MM.1S (cell line): ENCODE results near the gene RNASE2.

Experiments used
- DNase-seq: peaks from one replicate; pipeline ENCODE4 v3.0.0-alpha.2; 2015
- H2AFZ ChIP-seq: fragments of 300-600 bp; sonication (generic); 2 replicates; pipeline ENCODE4 v1.6.0; 2016; ENCODE audit warnings: antibody characterized with exemption, low read length
- H3F3A ChIP-seq: fragments of 300-600 bp; sonication (generic); 2 replicates; pipeline ENCODE4 v1.6.1; 2016; ENCODE audit warnings: mild to moderate bottlenecking, antibody characterized with exemption, low read length, moderate library complexity, mixed read lengths; ENCODE audit not compliant: insufficient read depth
- H3K27ac ChIP-seq: fragments of 300-600 bp; sonication (generic); 2 replicates; pipeline ENCODE4 v1.5.1; 2016; ENCODE audit warnings: mild to moderate bottlenecking, low read length
- H3K27me3 ChIP-seq: fragments of 300-600 bp; sonication (generic); replicated peaks from 2 replicates; pipeline ENCODE4 v1.6.0; 2016; ENCODE audit warnings: low read length; ENCODE audit not compliant: insufficient read depth
- H3K36me3 ChIP-seq: fragments of 300-600 bp; sonication (generic); replicated peaks from 2 replicates; pipeline ENCODE4 v1.6.1; 2016; ENCODE audit warnings: mild to moderate bottlenecking, low read length, mixed read lengths; ENCODE audit not compliant: insufficient read depth
- H3K4me1 ChIP-seq: fragments of 300-600 bp; sonication (generic); 2 replicates; pipeline ENCODE4 v1.6.1; 2016; ENCODE audit warnings: low read length, mixed read lengths
- H3K4me2 ChIP-seq: fragments of 300-600 bp; sonication (generic); 2 replicates; pipeline ENCODE4 v1.6.0; 2016; ENCODE audit warnings: low read depth, low read length
- H3K4me3 ChIP-seq: fragments of 300-600 bp; sonication (generic); 2 replicates; pipeline ENCODE4 v1.5.1; 2016; ENCODE audit warnings: low read length, mixed read lengths
- H3K79me2 ChIP-seq: fragments of 300-600 bp; sonication (generic); 2 replicates; pipeline ENCODE4 v1.6.1; 2016; ENCODE audit warnings: mixed run types, low read length, mixed read lengths
- H3K9ac ChIP-seq: fragments of 300-600 bp; sonication (generic); 2 replicates; pipeline ENCODE4 v1.6.1; 2016; ENCODE audit warnings: low read length, mixed read lengths
- H3K9me2 ChIP-seq: fragments of 300-600 bp; sonication (generic); replicated peaks from 2 replicates; pipeline ENCODE4 v1.6.1; 2016; ENCODE audit warnings: mild to moderate bottlenecking, low read length, mixed read lengths; ENCODE audit not compliant: insufficient read depth
- H3K9me3 ChIP-seq: fragments of 300-600 bp; sonication (generic); replicated peaks from 2 replicates; pipeline ENCODE4 v1.6.1; 2016; ENCODE audit warnings: mild to moderate bottlenecking, low read length, mixed read lengths; ENCODE audit not compliant: insufficient read depth
- H4K20me1 ChIP-seq: fragments of 300-600 bp; sonication (generic); 2 replicates; pipeline ENCODE4 v1.6.1; 2016; ENCODE audit warnings: mild to moderate bottlenecking, low read length, moderate library complexity, mixed read lengths; ENCODE audit not compliant: insufficient read depth
- EZH2 ChIP-seq: fragments of 300-600 bp; sonication (generic); optimal IDR thresholded peaks from 2 replicates; pipeline ENCODE3; 2017; ENCODE audit warnings: low read depth, mild to moderate bottlenecking, antibody characterized with exemption, low read length, mixed read lengths
- EZH2phosphoT487 ChIP-seq: fragments of 300-600 bp; sonication (generic); IDR thresholded peaks from 2 replicates; pipeline ENCODE4 v1.6.1; 2018; ENCODE audit warnings: antibody characterized with exemption, low read length
- TF ChIP-seq, protein P1 (sequence below): fragments of 300-600 bp; sonication (generic); IDR thresholded peaks from 2 replicates; pipeline ENCODE4 v1.5.1; 2016; ENCODE audit warnings: antibody characterized with exemption, low read length, mixed read lengths

Gene RNASE2

DNA sequence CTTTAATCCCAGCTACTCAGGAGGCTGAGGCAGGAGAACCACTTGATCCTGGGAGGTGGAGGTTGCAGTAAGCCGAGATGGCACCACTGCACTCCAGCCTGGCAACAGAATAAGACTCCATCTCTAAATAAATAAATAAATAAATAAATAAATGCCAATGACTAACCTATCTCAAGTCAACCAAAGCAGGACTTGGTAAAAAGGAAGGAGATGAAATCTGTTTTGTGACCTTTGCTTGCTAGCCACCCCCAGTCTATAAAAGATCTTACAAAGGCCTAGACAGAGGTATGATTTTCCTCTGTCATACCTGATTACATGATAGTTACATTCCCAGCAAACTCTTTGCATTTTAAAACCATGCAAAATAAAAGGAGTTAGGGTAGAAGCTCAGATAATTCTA lies 21.0 kb downstream of the RNASE2 start:
- no peaks in the 10 kb centered on the region for H3K9me2 ChIP-seq
- H2AFZ ChIP-seq = no peak overlapping the region
- H3K27me3 ChIP-seq = no peaks in the 10 kb centered on the region
- H4K20me1 ChIP-seq = no peaks in the 10 kb centered on the region
- DNase-seq = no peak
- TF ChIP-seq, protein P1, sequence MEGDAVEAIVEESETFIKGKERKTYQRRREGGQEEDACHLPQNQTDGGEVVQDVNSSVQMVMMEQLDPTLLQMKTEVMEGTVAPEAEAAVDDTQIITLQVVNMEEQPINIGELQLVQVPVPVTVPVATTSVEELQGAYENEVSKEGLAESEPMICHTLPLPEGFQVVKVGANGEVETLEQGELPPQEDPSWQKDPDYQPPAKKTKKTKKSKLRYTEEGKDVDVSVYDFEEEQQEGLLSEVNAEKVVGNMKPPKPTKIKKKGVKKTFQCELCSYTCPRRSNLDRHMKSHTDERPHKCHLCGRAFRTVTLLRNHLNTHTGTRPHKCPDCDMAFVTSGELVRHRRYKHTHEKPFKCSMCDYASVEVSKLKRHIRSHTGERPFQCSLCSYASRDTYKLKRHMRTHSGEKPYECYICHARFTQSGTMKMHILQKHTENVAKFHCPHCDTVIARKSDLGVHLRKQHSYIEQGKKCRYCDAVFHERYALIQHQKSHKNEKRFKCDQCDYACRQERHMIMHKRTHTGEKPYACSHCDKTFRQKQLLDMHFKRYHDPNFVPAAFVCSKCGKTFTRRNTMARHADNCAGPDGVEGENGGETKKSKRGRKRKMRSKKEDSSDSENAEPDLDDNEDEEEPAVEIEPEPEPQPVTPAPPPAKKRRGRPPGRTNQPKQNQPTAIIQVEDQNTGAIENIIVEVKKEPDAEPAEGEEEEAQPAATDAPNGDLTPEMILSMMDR = no peak
- TF ChIP-seq EZH2phosphoT487 (no peak), EZH2 (no peak)
- H3K9me3 ChIP-seq = no peaks in the 10 kb centered on the region
- no peaks in the 10 kb centered on the region for H3F3A ChIP-seq
- H3K9ac ChIP-seq = no peak overlapping the region
- H3K27ac ChIP-seq = no peak overlapping the region
- no peak overlapping the region for H3K4me3 ChIP-seq
- no peaks in the 10 kb centered on the region for H3K36me3 ChIP-seq
- H3K4me2 ChIP-seq = no peak overlapping the region
- no peaks in the 10 kb centered on the region for H3K79me2 ChIP-seq
- no peaks in the 10 kb centered on the region for H3K4me1 ChIP-seq

DNA sequence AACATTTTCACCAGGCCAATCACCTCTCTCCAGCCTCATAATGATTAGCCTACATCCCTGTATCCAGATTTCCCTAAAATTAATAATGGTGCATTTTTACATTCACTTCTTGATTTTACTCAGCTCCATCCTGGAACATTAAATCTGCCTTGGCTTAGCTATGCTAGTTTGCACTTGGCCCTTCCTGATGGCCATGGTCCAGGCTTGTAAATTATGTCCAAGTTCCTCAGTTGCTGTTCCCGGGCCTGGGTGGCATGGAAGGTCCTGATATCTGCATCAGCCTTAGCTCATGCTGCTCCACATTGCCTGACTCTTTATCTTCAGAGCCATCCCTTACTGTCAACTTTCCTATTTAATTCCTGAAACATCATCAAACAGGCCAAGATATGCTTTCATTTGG lies 23.4 kb downstream of the RNASE2 start:
- no peaks in the 10 kb centered on the region for H3K9me2 ChIP-seq
- no peak for DNase-seq
- no peak overlapping the region for H3K9ac ChIP-seq
- no peaks in the 10 kb centered on the region for H4K20me1 ChIP-seq
- H3K27me3 ChIP-seq = no peaks in the 10 kb centered on the region
- H3K4me1 ChIP-seq = no peaks in the 10 kb centered on the region
- no peaks in the 10 kb centered on the region for H3K79me2 ChIP-seq
- TF ChIP-seq EZH2phosphoT487 = no peak
- no peak for TF ChIP-seq EZH2
- TF ChIP-seq, protein P1 = no peak
- H3K9me3 ChIP-seq = no peaks in the 10 kb centered on the region
- no peak overlapping the region for H3K4me2 ChIP-seq
- no peaks in the 10 kb centered on the region for H3K36me3 ChIP-seq
- no peak overlapping the region for H3K27ac ChIP-seq
- H3F3A ChIP-seq = no peaks in the 10 kb centered on the region
- no peak overlapping the region for H2AFZ ChIP-seq
- H3K4me3 ChIP-seq = no peak overlapping the region

DNA sequence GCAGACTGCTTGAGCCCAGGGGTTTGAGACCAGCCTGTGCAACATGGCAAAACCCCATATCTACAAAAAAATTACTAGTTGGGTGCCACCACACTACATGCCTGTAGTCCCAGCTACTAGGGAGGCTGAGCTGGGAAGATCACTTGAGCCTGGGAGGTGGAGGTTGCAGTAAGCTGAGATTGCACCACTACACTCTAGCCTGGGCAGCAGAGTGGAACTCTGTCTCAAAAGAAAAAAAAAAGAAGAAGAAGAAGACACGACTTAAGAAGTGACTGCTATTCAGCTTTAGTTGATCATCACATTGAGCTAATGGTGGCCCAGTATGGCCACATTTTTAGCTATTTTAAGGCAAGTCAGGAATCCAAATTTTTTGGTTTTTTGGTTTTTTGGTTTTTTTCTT lies 25.6 kb downstream of the RNASE2 start:
- Histone ChIP-seq H3K9me2 (no peaks in the 10 kb centered on the region), H3K9ac (no peak overlapping the region), H3K27ac (no peak overlapping the region), H4K20me1 (no peaks in the 10 kb centered on the region), H3K4me1 (no peaks in the 10 kb centered on the region), H2AFZ (no peak overlapping the region), H3K4me2 (no peak overlapping the region), H3K36me3 (no peaks in the 10 kb centered on the region), H3K27me3 (no peaks in the 10 kb centered on the region), H3K79me2 (no peaks in the 10 kb centered on the region), H3K9me3 (no peaks in the 10 kb centered on the region), H3K4me3 (no peak overlapping the region), H3F3A (no peaks in the 10 kb centered on the region)
- TF ChIP-seq EZH2phosphoT487 (no peak), EZH2 (no peak)
- TF ChIP-seq, protein P1 = no peak
- DNase-seq = no peak
